ENCODE results near the gene MPP3.
"Not testable (repeated sequence)": the region's sequence is repeated elsewhere in the genome, so short reads cannot be mapped to it uniquely, and the experiment has no call there.

The MPP3 gene

GRCh38 chr17:43808076-43808475, 24.9 kb downstream of the MPP3 start:
- no peak for DNase-seq (ENCODE audit: low read depth in 2 of 2)

DNA sequence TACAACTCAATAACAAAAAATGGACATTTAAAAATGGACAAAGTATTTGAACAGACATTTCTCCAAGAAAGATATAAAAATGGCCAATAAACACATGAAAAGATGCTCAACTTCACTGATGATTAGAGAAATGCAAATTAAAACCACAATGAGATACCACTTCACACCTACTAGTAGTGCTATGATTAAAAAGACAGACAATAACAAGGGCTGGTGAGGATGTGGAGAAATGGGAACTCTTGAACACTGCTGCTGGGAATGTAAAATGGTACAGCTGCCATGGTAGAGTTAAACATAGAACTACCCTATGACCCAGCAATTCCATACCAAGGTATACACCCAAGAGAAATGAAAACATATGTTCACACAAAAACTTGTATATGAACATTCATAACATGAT, 27.8 kb downstream of the MPP3 start:
- no peak for DNase-seq (ENCODE audit: low read depth in 2 of 2)

DNA sequence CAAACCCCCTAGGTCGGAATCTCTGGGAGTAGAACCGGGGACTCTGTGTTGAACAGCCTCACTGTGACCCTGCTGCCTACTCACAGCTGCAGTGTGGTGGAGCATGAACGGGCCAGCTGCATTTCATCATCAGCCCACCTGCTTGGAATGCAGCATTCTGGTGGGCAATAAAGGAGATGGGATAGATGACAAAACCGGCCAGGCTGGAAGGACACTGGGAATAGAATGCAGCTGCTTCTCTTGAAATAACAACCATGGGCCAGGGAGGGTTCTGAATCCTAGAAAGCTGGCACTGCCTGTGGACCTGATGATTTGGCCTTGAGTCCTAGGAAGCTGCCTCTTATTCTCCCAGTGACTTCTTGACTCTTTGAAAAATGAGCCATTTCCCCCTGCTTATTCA, 29.2 kb downstream of the MPP3 start:
- no peak for DNase-seq (ENCODE audit: low read depth in 2 of 2)

GRCh38 chr17:43801844-43802243, 31.1 kb downstream of the MPP3 start:
- DNase-seq (ENCODE audit: low read depth in 2 of 2) = no peak

- no peak for DNase-seq (ENCODE audit: low read depth in 2 of 2)
Observed at GRCh38 chr17:43800736-43801135, 32.2 kb downstream of the MPP3 start.

- no peak for DNase-seq (ENCODE audit: low read depth in 2 of 2)
Observed at GRCh38 chr17:43799047-43799446, 33.9 kb downstream of the MPP3 start.

- DNase-seq (ENCODE audit: low read depth in 2 of 2) = not testable (repeated sequence)
Observed at GRCh38 chr17:43798024-43798423, 34.9 kb downstream of the MPP3 start.

GRCh38 chr17:43792668-43793067, 40.3 kb downstream of the MPP3 start:
- DNase-seq (ENCODE audit: low read depth in 2 of 2) = not testable (repeated sequence)

- DNase-seq (ENCODE audit: low read depth in 2 of 2) = no peak
Observed at GRCh38 chr17:43791589-43791988, 41.4 kb downstream of the MPP3 start.

GRCh38 chr17:43790311-43790940, 42.5 kb downstream of the MPP3 start:
- DNase-seq (ENCODE audit: low read depth in 2 of 2) = no peak

GRCh38 chr17:43789482-43789881, 43.5 kb downstream of the MPP3 start:
- DNase-seq (ENCODE audit: low read depth in 2 of 2) = no peak

- no peak for DNase-seq (ENCODE audit: low read depth in 2 of 2)
Observed at GRCh38 chr17:43788540-43788939, 44.4 kb downstream of the MPP3 start.

DNA sequence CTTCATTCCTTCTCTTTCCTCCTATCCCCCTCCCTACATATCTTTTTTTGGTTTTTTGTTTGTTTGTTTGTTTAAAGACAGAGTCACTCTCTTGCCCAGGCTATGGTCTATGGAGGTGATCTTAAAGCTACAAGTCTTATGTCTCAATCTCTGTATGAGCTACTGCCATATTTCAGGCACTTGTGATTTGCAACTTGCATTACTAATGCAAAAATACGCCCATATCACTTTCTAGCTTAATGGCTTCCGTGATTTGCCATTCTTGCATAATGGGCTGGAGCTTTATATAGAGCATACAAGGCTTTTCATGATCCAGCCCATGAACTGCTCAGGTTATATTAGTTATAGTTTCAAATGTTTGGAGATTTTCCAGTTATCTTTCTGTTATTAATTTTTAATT, 45.2 kb downstream of the MPP3 start:
- DNase-seq (ENCODE audit: low read depth in 2 of 2) = no peak

- DNase-seq (ENCODE audit: low read depth in 2 of 2) = no peak
Observed at GRCh38 chr17:43784628-43785101, 48.3 kb downstream of the MPP3 start.

DNA sequence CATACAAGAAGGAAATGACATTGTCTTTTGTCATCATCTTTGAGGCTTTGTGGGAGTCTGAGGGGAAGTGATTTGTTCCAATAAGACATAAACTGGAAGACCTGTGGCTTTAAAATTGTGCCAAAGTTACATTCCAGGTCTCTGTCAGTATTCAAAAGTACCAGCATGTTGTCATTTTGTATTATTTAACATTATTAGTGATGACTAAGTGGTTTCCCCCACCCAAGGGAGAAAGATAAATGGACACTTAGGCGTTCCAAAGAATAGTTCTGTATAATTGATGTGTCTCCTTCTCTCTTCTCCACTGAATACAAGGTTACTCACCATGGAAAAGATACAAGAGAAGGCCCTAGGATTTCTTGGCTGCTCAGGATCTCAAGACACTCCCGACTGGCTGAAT, 48.9 kb downstream of the MPP3 start:
- DNase-seq (ENCODE audit: low read depth in 2 of 2) = no peak

DNA sequence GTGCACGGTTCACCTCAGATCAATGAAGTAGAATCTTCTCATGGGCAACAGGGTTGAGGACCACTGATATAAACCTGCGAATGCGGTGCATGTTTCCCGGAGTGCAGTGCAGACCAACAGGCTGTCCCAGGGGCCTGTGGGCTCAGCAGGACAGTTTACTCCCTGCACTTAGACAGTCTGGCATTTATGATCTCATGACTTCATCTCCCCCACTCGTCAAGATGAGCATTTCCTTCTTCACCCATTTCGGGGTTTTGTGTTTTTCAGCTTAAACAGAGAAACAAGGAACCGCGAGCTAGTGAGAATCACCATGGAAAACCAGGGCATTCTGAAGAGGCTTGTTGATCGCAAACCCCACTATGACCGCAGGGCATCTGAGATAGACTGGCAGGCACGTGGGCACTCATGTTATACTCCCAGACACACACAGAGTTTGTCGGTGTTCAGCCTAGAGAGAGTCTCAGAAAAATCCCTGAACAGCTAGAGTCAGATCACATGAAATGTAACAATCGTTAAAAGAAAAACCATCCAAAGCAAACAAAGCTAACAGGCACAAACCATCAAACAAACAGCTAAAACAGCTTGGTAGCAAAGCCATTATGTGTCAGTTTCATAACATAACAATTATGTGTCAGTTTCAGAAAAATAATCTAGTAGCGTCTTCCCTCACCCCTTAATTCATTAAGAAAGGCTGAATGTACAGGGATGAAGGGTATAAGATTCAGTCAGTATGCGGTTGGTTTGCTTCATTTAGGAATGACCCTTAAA, 49.8 kb downstream of the MPP3 start:
- DNase-seq (ENCODE audit: low read depth in 2 of 2) = no peak

- no peak for DNase-seq (ENCODE audit: low read depth in 2 of 2)
Observed at GRCh38 chr17:43780135-43780534, 52.8 kb downstream of the MPP3 start, which contains the start of gene CFAP97D1. TSS of gene CFAP97D1 (plus strand) at chr17:43780435. CDS start at chr17:43780463, 28 bp downstream.

DNA sequence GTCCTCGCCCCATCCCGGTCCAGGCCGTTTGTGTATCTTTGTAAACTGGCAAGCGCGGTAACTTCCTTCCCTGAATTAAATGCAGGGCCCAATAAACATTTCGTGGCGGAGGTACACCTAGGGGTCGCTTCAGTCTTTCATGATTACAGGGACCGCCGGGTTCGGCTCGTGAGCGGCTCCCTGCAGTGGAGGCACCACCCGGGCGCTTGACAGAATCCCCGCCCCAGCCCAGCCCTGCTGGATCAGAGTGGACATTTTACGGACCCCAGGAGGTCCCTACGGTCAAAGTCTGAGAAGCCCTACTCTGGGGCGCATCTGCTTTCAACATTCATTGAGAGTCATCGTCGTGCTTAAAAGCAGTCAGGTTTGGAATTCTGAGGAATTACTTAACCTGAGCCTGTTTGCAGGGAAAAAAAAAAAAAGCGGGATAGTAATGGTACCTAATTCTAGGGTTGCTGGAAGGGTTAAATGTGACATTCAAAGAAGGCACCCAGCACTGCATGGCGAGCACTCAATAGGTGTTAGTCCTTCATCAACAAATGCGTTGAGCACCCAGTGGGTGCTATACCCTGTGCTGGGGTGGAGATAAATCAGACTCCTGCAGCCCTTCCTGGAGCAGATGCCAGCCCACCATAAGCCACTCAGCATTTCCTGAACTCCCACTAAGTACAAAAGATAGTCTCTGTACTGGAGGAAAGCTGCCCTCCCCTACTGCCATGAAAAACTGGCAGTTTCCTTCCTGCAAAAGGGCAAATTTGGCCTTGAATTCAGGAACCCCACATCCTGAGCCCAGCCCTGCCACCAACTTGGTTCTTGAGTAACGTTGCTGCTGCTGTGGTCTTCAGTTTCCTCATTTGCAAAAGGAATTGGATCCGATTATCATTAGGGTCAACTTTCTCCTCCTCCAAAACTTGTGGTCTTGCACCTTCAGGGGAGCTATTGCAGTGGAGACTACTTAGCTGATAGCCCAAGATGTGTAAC, 53.5 kb downstream of the MPP3 start:
- no peak for DNase-seq (ENCODE audit: low read depth in 2 of 2)

DNA sequence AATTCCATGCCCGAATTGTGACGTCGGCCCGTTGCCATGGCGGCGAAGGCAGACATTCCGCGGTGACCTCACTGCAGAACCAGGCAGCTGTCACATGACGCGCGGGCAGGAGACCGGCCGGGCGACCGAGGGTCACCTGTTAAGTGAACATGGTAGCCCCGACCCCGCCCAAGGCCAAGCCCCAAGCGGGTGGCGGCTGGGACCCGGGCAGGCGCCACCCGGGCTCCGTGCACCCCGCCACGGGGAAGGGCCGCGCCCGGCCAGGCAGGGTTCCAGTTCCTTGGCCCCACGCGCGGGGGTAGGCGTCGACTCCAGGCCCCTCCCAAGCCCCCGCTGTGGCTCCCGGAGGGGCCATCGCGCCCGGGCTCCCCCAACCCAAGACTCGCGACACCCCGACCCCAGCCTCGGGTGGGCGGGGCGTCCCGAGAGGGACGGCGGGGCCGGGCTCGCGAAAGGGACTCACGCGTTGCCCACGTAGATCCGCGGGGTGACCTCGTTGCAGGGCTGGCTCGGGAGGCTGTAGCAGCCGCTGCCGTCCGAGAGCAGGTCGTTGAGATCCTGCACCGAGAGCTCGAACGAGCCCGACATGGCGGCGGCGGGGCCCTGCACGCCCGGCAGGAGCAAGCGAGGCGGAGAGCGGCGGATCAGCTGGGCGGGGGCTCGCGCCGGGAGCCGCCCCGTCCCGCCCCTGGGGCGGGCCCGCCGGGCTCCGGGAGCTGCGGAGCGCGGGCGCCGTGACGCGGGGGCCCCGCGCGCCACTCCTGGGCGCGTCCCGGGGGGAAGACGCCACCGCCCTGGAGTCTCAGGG, 54.4 kb downstream of the MPP3 start, which contains the start of gene DUSP3:
DUSP3 (minus strand) TSS at position 641 of the 808 bp plus-strand sequence; CDS start at position 588, 53 bp downstream.
- peak; percentile 52 to 60 for DNase-seq (ENCODE audit: low read depth in 2 of 2)

GRCh38 chr17:43774304-43775250, 58.4 kb downstream of the MPP3 start:
- DNase-seq (ENCODE audit: low read depth in 2 of 2) = no peak
